HCT116 (cell line): Measurements from ENCODE around the gene ECSCR.

ENCODE experiments used
- ATF3 ChIP-seq: IDR thresholded peaks from 2 replicates; pipeline ENCODE4 v1.6.1; 2012
- POLR2A ChIP-seq: IDR thresholded peaks from 2 replicates; pipeline ENCODE4 v1.7.0; 2011; ENCODE audit warnings: borderline replicate concordance; ENCODE audit not compliant: insufficient read depth, insufficient read length; ENCODE audit errors: extremely low read depth
- SP1 ChIP-seq: IDR thresholded peaks from 2 replicates; pipeline ENCODE4 v1.6.1; 2012; ENCODE audit warnings: low read depth

DNA sequence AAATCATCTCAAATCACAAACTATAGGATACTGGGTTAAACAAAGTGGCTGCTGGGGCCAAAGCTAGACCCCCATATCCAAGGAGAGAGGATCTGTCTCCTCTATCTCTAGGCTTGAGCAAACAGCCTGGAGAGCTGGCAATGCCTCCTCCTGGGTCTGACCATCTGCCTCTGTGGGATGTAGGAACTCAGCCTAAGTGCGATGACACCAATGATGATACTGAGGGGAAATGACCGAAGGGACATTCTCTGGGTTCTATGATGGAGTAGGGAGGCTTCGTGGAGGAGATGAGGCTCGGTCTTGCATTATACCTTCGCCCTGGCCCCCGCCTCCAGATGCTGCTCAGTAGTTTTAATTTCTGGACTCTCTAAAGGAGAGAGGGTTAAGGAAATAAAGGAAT, 49.4 kb downstream of the ECSCR start:
- TF ChIP-seq ATF3: no peak
- no peak for TF ChIP-seq POLR2A
- TF ChIP-seq SP1: no peak
